ENCODE results near the gene MB21D2. TPM values are rescaled to one million over a fixed set of nuclear protein-coding genes. Genes with fewer than 3 reads are reported as not detected.

MB21D2 gene
- total and polyA plus RNA-seq, 2 of the 8 experiments (the other 6 are each of a cell fraction or from before 2014, with no cell fraction given), result 10.0 to 21.0 TPM

GRCh38 chr3:192870822-192871221, 46.8 kb downstream of the MB21D2 start:
- Histone ChIP-seq H4K20me1 (replicated peaks in 1 of 2; ENCODE audit: control insufficient read depth in 1 of 2, insufficient read depth in 2 of 2, low read length in 2 of 2) (peaks cover 2 to 6% of the 10 kb centered on the region in 2 experiments), H4K8ac (ENCODE audit: extremely low read depth, insufficient read depth, low read length) (no peak overlapping the region), H3K4ac (replicated peaks; ENCODE audit: insufficient read length, low read depth, low read length) (no peak overlapping the region), H3K36me3 (ENCODE audit: control insufficient read depth in 2 of 4, insufficient read depth in 4 of 4, low read length in 3 of 4) (no peaks in the 10 kb centered on the region; a peak in 1 of 8 replicates), H2BK20ac (ENCODE audit: low read length) (no peak overlapping the region), H2BK5ac (ENCODE audit: low read depth, low read length) (no peak overlapping the region), H3K79me2 (ENCODE audit: control insufficient read depth in 1 of 2, insufficient read depth in 2 of 2, low read length in 2 of 2) (peaks cover 15 to 83% of the 10 kb centered on the region in 2 experiments), H3K9ac (replicated peaks in 1 of 4; ENCODE audit: extremely low read depth in 1 of 4, low read depth in 3 of 4, low read length in 3 of 4) (no peak overlapping the region), H3K56ac (replicated peaks; ENCODE audit: insufficient read length, low read depth, low read length) (no peak overlapping the region), H2AFZ (ENCODE audit: low read length) (no peak overlapping the region), H2BK120ac (replicated peaks; ENCODE audit: low read depth, low read length) (no peak overlapping the region), H4K91ac (replicated peaks; ENCODE audit: insufficient read length, low read length) (no peak overlapping the region), H3K4me1 (replicated peaks in 1 of 4; ENCODE audit: control insufficient read depth in 3 of 4, insufficient read depth in 4 of 4, low read length in 3 of 4) (peaks cover 0 to 18% (median 10%) of the 10 kb centered on the region in 4 experiments; a peak in 5 of 7 replicates), H3K18ac (ENCODE audit: extremely low read depth, low read length) (no peak overlapping the region), H3K9me3 (ENCODE audit: insufficient read depth in 2 of 2, low read depth in 1 of 2, low read length in 1 of 2) (no peaks in the 10 kb centered on the region; a peak in 1 of 4 replicates), H3K27ac (ENCODE audit: low read depth, low read length) (no peak overlapping the region), H3K4me3 (ENCODE audit: extremely low read depth in 1 of 4, insufficient read depth in 2 of 4, low read depth in 3 of 4, low read length in 4 of 4) (no peak overlapping the region), H3K4me2 (ENCODE audit: insufficient read depth in 1 of 2, low read depth in 2 of 2, low read length in 2 of 2) (no peak overlapping the region), H3K14ac (ENCODE audit: insufficient read length) (no peak overlapping the region), H3K23me2 (ENCODE audit: low read depth, low read length) (no peaks in the 10 kb centered on the region), H4K5ac (ENCODE audit: insufficient read length, low read depth, low read length) (no peak overlapping the region), H2BK12ac (ENCODE audit: low read depth, low read length) (no peak overlapping the region), H2AK5ac (ENCODE audit: low read depth, low read length) (no peak overlapping the region), H3K79me1 (ENCODE audit: low read depth, low read length) (peaks cover 4% of the 10 kb centered on the region), H2BK15ac (ENCODE audit: low read length) (no peak overlapping the region), H3K27me3 (replicated peaks in 1 of 4; ENCODE audit: control insufficient read depth in 3 of 4, extremely low read depth in 1 of 4, insufficient read depth in 3 of 4, low read length in 3 of 4) (no peaks in the 10 kb centered on the region), H3K23ac (ENCODE audit: insufficient read length) (no peak overlapping the region)
- DNase-seq (ENCODE audit: low read depth in 1 of 2, low spot score in 2 of 2), result no peak
- CTCF ChIA-PET (ENCODE audit: partially characterized antibody), result interaction anchor here (1.0 to 2.5 kb wide), 2 partner anchors 10 to 58 kb away, joined by 3 to 6 read pairs; no protein-coding TSS in a partner anchor
- WGBS, 2 experiments (ENCODE audit: extremely low coverage in 1 of 2, insufficient coverage in 1 of 2, insufficient read length in 1 of 2, insufficient replicate concordance in 2 of 2, low coverage in 1 of 2, low lambda C conversion rate in 2 of 2, missing lambda C conversion rate in 1 of 2), result 97% methylated on average over 5 of the region's 5 CpGs; no CpG with 5 or more reads in 1 of the 2 experiments
- POLR2A ChIA-PET (ENCODE audit: partially characterized antibody), result interaction anchor here (0.5 to 0.8 kb wide), 2 partner anchors 9 to 208 kb away, joined by 3 read pairs; no protein-coding TSS in a partner anchor
- FAIRE-seq, result no peak
- TF ChIP-seq POLR2AphosphoS5 (IDR thresholded peaks at IDR 0.05; ENCODE audit: low read depth, low read length) (no peak), SUZ12 (IDR thresholded peaks at IDR 0.05; ENCODE audit: low read length) (no peak), CBX8 (IDR thresholded peaks at IDR 0.05; ENCODE audit: borderline replicate concordance, low read depth, low read length) (no peak), TBP (IDR thresholded peaks at IDR 0.05; ENCODE audit: low read depth, low read length) (no peak), KDM4A (IDR thresholded peaks at IDR 0.05; ENCODE audit: low read depth, low read length, severe bottlenecking) (no peak), HDAC2 (IDR thresholded peaks at IDR 0.05; ENCODE audit: borderline replicate concordance in 1 of 2, low read depth in 2 of 2, low read length in 2 of 2) (no peak), CREB1 (IDR thresholded peaks at IDR 0.05) (no peak), JUN (IDR thresholded peaks at IDR 0.05; ENCODE audit: low read depth, low read length) (no peak), PHF8 (conservative IDR thresholded peaks at IDR 0.05; ENCODE audit: low read depth, low read length) (no peak)

Data from H1 (cell line).